HuH-7 (cell line): ENCODE results near the gene LARP4B.
"Not testable (repeated sequence)": the region's sequence is repeated elsewhere in the genome, so short reads cannot be mapped to it uniquely, and the experiment has no call there.

Experiments used
- DNase-seq: peaks from one replicate; pipeline ENCODE4 v3.0.0; 2011; ENCODE audit warnings: low spot score

Gene LARP4B

GRCh38 chr10:786633-787474 is 144.7 kb downstream of the LARP4B start:
- no peak for DNase-seq

DNA sequence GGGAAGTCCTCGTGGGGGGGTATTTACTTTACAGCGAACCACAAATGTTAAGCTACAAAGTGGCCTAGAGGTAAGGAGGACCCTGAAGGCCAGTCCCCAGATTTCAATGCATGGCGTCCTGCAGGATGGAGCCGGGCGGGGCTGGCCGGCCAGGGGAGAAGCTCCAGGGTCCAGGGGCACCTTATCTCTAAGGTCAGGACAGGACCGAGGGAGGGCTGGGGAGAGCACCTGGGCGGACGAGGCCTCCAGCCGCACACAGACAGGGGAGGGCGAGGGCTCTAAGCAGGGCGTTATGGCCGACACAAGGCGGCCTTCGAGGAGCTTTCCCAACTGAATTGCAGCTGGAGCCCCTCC is 145.7 kb downstream of the LARP4B start:
- no peak for DNase-seq

DNA sequence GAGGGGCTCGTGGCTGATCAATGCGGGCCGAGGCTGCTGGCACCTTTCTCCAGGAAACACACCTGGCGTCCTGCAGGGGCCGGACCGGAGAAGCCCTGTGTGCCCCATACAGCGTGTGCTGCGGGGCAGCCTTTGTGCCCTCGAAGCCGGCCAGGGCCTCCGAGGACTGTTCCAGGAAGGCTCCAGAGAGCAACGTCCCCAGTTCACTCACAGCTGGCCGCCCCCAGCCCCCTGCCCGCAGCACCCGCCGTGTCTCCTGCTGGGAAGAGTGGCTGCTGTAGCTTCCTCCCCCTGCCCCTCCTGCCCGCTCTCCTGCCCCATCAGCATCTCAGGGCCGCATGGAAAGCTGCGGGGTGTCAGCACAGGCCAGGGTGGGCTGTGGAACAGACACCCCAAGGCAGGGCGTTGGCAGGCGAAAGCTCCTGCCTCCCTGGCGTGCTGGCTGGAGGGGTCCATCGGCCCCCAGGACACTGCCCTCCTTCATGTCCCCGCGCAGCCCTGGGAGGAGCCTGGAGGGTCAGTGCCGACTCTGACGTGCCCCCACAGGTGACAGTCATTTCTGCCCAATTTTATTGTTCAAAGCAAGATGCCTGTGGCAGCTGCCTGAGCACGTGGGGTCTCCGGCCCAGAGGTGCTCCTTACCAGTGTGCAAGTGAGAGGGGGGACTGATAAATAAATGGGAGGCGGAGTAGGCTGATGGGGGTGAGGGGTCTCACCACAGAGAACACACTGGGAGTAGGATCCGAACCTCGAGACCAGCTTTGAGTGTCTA is 146.2 kb downstream of the LARP4B start:
- no peak for DNase-seq

- DNase-seq: peak; percentile 66
Observed at GRCh38 chr10:784403-785088, 147.0 kb downstream of the LARP4B start.

GRCh38 chr10:782751-783648 is 148.5 kb downstream of the LARP4B start:
- DNase-seq: no peak

GRCh38 chr10:780536-781524 is 150.7 kb downstream of the LARP4B start:
- no peak for DNase-seq

DNA sequence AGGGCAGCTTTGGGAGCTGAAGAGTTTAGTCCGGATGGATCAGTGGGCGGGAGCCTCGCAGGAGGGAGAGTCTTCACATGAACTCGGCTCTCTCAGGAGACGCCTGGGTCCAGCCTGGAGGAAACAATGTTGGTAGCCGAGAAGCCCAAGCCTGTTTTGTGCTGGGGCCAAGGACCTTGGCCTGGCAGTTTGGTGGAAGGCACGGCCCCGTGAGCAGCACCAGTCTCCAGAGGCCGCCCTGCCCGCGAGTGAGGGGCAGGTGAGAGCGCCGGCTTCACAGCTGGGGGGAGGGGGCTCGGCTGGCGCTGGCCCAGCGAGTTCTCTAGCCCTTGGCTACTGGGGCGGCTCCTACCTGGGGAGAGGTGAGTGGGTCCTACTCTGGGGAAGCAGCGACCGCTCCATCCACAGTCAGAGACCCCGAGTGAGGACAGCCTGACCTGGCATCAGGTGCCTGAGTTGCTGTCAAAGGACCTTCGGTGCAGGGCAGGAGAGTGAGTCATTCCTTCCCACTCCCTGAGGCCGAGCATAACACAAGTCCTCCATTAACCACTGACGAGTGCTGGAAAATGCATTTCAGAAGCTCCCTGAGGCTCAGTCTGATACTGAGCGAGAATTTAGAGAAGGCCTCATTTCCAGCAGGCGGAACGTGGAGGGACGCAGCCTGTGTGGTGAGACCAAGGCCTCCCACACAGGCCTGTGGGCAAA is 152.7 kb downstream of the LARP4B start:
- no peak for DNase-seq

DNA sequence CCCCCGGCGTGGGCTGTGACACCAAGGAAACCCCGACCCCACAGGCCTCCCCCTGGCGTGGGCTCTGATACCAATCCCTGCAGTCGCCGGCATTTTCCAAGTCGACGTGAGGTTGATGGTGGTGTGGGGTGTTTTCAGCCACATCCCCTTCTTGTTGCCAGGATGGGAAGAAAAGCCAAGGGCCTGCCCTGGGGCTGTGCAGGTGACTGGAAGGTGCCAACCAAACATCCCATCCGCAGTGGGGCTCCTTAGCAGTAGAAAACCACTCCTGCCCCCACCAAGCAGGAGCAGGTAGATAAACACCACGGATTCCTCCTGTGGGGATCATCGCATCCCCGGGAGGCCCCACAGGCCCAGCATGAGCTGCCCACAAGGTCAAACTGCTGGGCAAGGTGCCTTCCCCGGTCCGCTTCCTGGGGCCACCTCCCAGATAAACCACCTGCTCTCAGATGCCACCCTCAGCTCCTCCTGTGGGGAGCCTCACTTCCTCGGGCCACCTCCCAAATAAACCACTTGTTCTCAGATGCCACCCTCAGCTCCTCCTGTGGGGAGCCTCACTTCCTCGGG is 153.5 kb downstream of the LARP4B start:
- no peak for DNase-seq

DNA sequence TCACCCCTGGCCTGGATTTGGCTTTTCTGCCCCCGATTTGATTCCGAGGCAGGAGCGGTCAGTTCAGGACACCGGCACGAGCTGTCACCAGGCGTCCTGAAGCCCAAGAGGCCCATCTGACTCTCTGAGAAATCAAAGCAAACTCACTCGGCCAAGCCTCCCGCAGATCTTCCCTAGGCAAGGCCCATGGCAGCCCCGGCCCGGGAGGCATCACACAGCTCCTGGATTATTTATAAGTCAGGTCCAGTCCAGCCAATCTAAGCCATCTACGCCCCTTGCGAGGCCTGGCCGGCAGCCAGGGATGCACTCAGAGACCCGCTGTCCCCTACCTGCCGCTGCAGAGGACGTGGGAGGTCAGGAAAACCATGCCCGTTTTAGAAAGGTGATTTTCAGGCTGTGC is 154.7 kb downstream of the LARP4B start:
- DNase-seq: no peak

GRCh38 chr10:775245-776075 is 156.0 kb downstream of the LARP4B start:
- DNase-seq: no peak

GRCh38 chr10:774661-775244 is 156.8 kb downstream of the LARP4B start:
- DNase-seq: no peak

DNA sequence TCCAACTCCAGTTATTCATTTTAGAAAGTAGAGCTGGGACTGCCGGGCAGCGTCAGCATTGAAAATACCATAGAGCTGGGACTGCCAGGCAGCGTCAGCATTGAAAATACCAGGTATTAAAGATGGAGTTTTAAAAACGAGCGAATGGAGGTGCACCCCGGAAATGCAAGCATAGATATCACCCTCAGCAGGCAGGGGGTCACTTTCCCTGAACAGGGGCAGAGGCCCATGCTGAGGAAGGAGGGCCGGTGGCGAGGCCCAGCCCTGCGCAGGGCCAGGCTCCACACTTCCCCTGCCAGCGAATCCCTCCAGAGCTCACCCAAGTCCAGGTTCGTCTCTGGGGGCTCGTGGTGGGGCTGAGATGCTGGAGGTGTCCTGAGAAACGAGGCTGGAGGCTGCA is 157.3 kb downstream of the LARP4B start:
- no peak for DNase-seq

DNA sequence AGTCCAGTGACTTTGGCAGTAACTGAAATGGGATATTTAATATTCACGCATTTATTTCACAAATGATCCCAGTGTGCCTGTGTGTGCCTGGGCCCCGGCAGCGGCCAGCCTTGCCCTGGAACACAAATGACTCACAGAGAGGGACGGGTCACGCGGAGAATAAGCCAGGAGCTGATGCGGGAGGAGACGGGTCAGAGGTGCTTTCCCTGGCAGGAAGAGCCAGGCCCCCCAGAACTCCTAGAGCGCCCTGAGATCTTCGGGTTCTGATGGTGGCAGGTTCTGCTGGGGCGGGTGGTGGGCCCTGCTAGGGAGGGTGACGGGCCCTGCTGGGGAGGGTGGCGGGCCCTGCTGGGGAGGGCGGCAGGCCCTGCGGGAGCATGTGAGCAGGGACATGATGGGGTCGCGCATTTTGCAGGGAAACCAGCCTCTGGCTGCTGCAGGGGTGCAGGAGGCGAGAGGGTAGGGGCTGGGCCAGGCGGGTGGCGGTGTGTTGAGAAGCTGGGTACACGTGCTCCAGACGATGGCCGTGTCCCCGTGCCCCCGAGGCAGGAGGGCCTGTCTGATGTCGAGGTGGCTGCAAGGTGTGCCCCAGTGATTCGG is 157.8 kb downstream of the LARP4B start:
- DNase-seq: no peak

- no peak for DNase-seq
Observed at GRCh38 chr10:772227-772637, 159.3 kb downstream of the LARP4B start.

- no peak for DNase-seq
Observed at GRCh38 chr10:771647-772046, 159.9 kb downstream of the LARP4B start.

- no peak for DNase-seq
Observed at GRCh38 chr10:770975-771374, 160.5 kb downstream of the LARP4B start.

DNA sequence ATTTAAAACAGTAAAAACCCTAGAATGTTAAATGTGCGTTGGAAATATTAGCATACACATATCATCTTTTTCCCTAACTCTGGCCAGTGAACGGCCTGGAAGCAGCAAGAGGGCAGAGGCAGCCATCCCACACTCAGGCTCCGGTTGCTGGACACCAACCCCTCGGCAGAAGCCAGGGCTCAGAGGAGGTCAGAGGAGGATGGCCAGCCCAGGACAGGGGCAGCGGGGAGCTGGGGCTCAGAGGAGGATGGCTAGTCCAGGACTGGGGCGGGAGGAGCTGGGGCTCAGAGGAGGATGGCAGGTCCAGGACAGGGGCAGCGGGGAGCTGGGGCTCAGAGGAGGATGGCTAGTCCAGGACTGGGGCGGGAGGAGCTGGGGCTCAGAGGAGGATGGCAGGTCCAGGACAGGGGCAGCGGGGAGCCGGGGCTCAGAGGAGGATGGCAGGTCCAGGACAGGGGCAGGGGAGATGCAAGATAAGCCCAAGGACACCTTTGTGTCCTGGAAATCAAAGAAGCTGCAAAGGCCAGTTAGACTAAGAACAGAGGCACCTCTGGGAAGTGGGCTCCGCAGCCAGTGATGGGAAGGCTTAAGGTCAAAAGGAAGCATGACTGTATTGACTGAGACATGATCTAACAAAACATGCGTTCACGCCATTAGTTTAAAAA is 161.3 kb downstream of the LARP4B start:
- DNase-seq: not testable (repeated sequence)
